GM21786 (cell line): ENCODE data around the gene FXN.
"Not testable (repeated sequence)": the region's sequence is repeated elsewhere in the genome, so short reads cannot be mapped to it uniquely, and the experiment has no call there.

Source experiments
- ATAC-seq: cut with Tn5 transposase; IDR thresholded peaks from one replicate; pipeline ENCODE4 v1.9.1; 2021; ENCODE audit not compliant: unreplicated experiment

FXN gene

DNA sequence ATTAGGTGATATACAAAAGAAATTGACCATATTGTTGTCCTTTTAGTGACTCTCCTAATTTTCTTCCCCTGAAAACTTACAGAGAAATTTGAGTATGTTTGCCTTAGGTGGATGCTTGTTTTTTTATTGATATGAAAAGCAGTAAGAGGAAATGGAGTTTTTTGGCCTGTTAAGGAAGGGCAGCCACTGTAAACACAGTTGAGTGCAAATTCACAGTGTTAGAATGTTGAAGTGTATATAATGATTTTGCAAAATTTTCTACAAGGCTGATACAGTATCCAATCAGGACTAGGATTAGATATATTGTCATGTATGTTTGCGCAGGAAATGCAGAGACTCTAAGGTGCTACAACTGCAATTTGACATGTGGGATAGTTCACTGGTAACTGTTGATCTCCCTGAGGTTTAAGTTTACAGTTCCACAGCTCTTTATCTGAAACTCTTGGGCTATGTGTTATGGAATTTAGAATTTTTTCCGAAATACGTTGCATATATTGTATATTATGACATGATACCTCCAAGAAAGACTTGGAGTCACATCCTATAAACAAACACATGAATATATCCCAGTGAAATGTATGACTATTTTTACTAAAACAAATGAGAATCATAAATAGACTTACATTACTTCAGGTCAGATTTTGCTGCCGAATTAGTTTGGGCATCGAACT, 62.5 kb downstream of the FXN start:
- no peak for ATAC-seq

DNA sequence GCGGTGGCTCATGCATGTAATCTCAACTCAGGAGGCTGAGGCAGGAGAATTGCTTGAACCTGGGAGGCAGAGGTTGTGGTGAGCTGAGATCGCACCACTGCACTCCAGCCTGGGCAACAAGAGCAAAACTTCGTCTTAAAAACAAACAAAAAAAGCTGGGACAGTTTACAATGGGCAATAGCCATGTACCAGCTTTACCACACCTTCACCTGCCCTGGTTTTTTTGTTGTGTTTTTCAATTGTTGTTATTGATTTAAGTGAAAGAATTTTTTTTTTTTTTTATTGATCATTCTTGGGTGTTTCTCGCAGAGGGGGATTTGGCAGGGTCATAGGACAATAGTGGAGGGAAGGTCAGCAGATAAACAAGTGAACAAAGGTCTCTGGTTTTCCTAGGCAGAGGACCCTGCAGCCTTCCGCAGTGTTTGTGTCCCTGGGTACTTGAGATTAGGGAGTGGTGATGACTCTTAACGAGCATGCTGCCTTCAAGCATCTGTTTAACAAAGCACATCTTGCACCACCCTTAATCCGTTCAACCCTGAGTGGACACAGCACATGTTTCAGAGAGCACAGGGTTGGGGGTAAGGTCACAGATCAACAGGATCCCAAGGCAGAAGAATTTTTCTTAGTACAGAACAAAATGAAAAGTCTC, 67.9 kb downstream of the FXN start:
- ATAC-seq = not testable (repeated sequence)

DNA sequence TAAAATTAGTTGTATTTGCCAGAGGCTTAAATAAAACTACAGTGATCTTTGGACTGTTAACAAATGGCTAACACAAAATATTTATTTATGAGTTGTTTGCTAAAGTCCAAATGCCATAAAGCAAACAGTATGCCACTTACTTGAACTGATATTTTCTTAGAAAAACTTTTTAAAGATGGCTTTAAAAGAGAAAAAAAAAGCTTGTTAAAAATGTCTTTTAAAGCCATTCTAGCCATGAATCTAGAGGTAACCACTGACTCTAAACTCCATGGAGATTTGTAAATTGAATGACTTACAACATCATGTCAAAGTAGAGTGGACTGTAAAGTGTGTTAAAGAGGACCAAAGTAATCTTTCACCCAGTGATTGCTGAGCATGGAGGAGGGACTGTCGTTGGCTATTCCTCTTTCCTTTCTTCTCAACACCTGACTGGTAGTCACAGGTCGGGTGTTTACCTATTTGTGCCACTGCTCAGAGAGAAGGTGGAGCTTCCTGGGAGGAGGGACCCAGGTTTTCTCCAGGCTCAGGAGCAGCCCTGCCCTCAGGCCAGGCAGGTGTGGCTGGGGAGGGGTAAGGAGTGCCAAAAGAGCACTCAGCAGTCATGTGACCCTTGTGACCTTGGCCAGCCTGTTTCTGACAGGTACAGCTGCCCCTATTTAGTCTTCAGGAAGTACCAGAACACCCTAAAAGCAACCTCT, 69.4 kb downstream of the FXN start:
- no peak for ATAC-seq

DNA sequence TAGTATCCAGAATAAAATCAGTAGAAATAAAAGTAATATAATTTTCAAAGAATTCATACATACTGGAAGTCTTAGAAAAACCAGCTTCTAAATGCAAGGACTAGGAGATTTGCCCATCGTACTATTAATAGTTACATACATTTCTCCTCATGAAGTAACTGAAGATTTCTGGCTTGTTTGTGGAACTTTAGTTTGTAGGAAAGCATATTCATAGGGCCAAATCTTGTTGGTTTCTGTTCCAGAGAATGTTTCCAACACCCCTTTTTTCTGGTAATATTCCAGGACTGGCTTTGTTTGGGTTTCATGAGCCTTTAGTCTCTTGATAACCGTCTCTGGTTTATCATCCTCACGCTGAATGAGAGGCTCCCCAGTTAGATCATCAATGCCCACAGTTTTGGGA, 72.2 kb downstream of the FXN start:
- no peak for ATAC-seq

DNA sequence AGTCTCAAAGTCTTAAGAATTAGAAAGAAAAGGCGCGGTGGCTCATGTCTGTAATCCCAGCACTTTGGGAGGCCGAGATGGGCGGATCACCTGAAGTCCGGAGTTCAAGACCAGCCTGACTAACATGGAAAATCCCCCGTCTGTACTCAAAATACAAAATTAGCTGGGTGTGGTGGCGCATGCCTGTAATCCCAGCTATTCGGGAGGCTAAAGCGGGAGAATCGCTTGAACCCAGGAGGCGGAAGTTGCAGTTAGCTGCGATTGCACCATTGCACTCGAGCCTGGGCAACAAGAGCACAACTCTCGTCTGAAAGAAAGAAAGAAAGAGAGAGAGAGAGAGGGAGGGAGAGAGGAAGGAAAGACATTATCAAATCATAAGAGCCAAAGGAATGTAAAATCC, 73.2 kb downstream of the FXN start:
- not testable (repeated sequence) for ATAC-seq

DNA sequence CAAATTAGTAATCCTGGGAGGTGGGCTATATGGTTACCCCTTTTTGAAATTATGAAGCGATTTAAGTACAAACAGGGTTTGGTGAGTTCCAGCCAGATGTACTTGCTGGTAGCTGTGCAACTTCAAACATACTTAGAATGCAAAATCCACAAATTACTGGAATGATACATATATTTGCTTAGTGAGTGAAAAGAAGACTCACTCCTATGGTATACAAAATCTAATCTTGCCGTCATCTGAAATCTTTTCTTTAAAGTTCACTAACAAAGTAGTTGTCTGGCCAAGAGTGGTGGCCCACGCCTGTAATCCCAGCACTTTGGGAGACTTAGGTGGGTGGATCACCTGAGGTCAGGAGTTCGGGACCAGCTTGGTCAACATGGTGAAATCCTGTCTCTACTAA, 73.6 kb downstream of the FXN start:
- ATAC-seq = no peak

GRCh38 chr9:69112646-69113045, 77.1 kb downstream of the FXN start:
- ATAC-seq = not testable (repeated sequence)

DNA sequence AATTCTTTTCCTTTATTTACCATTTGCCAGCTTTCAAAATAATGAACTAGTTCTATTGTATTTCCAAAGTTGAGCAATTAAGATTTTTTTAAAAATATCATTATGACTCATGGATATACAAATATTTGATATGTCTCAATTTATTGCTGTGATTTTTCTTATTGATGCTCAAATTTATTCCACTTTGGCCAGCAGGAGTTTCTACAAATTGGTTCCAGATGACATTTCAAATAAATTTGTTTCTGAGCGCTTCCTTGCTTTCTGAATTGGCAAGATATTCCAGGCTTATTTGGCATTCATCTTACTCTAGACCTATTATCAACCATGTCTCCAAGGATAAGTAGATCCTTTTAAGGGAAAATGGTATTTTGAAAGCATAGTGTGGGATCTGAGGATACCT, 80.1 kb downstream of the FXN start:
- ATAC-seq = no peak

DNA sequence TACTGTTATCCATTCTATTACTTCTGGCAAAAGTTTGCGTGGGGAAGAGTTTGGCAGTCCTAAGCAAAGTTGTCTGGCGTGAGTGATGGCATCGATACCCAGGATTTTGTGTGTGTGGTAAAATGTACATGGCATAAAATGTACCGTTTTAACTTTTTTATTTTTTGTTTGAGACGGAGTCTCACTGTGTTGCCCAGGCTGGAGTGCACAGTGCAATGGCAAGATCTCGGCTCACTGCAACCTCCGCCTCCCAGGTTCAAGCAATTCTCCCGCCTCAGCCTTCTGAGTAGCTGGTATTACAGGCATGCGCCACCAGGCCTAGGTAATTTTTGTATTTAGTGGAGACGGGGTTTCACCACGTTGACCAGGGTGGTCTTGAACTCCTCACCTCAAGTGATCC, 83.1 kb downstream of the FXN start:
- ATAC-seq = no peak

DNA sequence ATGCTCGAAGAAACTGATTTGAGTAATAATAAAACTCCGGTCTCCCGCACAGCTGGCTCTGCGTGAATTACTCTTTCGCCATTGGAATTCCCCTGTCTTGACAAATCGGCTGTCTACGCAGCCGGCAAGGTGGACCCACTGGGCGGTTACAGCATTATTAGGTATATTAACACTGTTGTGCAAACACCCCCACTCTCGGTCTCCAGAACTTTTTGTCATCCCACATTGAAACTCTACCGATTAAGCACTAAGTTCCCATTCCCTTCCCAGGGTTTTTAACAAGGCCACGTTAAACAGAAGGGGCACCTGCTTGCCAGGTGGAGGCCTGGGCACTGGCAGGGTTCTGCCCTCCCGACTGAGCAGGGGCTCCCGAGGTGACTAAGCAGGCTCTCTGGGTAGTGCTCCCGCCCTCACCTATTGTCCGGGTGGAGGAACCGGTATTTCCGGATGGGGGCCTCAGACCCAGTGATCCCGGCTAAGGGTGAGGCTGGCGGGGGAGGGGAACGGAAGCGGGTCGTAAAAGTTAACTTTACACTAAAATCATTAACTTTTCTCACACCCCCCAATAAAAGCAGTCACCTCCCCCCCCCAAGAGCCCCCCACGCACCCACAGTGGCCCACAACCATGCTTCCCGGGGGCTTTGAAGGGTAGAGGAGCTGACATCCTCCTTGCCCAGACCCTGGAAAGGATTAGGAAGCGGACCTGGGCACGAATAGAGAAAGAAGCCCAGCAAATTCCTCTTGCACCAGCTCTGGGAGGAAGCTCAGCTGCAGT, 85.0 kb downstream of the FXN start:
- ATAC-seq = peak; percentile 35

GRCh38 chr9:69121155-69122081, 85.9 kb downstream of the FXN start:
- peak; percentile 64 for ATAC-seq

DNA sequence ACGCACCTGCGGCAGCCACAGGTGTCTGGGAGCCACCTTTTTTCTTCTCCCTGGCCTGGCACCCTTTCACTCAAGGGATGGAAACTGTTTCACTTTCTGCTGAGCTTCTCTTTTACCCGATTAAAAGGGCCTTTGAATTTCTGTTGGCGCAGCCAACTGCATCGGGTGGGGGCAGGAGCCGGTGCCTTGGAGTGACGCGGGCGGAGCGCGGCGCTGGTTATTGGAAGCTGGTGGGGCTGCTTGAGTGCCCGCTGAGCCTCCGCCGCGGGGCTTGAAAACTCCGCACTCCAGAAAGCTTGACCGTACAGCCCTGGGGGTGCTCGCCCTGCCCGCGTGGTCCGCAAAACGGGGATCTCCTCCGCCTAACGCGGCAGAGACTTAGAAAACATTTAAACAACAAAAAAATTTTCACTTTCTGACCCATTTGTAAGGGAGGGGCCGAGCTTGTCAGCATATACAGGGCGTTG, 86.6 kb downstream of the FXN start:
- ATAC-seq = peak; percentile 44

GRCh38 chr9:69122549-69123141, 87.1 kb downstream of the FXN start:
- ATAC-seq = no peak

DNA sequence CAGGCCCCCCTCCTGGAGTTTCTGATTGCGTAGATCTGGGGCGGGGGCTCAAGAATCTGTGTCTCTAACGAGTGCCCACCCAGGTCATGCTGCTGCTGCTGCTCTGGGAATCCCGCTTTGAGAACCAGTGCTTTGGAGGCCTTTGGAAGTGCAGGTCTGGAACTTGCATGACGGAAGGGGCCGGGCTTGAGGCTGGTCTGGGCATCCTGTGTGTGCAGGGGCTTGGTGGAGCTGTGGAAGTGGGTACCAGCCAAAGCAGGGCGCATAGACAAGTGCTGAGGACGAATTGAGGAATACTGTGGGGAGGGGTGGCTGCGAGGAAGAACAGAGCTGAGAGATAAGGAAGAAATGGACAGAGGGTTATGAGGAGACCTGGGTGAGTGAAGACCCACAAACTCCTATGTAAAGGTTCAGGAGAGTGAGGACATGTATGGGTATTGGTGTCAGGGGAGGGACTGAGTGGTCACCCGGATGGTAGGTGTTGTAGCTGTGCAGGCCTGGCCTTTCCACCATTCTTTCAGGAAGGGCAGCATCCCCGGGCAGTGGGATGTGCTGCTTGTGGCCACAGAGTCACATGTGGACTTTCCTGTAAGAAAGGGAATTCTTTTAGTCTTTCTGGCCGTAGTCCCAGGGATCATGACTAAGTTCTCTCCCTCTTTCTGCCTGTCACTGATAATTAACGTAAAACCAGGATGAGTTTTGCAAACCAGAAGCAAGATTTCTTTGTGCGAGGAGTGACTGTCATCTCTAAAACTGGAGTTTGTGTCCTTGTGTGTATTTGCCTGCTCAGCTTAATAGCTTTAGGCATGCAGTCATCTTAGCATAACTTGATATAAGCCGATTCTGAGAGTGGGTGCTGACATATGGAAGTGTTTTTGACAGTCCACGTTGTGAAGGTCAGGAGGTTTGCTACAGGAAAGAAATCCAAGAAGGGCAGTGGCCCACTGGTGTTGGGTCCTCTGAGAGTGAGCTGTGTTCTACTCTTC, 95.2 kb downstream of the FXN start:
- ATAC-seq = no peak

GRCh38 chr9:69131682-69132081, 96.1 kb downstream of the FXN start:
- ATAC-seq = no peak

DNA sequence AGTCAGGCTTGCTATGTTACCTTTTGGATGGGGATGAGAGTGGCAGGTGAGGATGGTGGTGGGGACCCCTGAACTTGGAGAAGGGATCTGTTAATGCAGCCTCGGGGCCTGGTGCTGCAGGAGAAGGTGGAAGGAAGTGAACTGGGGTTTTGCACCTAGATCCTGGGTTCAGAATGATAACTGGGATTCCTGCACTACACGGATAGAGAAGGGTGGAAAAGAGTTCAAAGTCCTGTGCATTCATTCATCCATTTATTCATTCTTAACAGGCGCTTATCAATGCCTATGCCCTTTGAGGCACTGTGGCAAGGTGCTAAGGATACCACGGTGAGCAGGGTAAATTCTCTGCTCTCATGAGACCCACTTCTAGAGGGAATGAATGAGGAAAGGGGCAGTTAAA, 96.8 kb downstream of the FXN start:
- no peak for ATAC-seq

GRCh38 chr9:69134412-69134811, 98.9 kb downstream of the FXN start:
- no peak for ATAC-seq

- no peak for ATAC-seq
Observed at GRCh38 chr9:69136185-69136584, 100.6 kb downstream of the FXN start.

DNA sequence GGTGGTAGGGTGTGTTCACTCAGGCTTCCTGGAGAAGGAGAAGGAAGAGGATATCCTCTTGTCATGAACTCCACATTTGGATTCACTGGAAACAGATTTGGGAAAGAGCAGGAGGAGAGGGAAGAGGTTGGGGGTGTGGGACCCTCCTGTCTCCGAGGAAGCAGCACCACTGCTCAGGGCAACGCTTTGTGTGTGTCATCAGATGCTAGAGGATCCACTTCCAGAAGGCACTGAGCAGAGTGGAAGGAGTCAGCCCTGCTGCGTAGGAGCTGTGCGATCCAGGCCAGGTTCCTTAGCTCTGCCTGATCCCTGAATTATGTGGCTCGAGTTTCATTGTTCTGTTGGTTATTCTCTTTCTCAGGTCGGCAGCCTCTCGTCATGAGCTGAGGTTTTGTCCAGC, 101.2 kb downstream of the FXN start:
- no peak for ATAC-seq
